Dendritic cell treated with granulocyte-macrophage colony-stimulating factor and Interleukin-4, amounts not matched to agents 40 ng/mL and 50 ng/mL, for 4 days (primary cell): Measurements from ENCODE around the gene NOP14.

ENCODE experiments used
- H3K27ac Mint-ChIP-seq: one replicate; pipeline ENCODE4 v1.8.0; 2022; ENCODE audit warnings: mild to moderate bottlenecking, mixed read lengths
- H3K27me3 Mint-ChIP-seq: one replicate; pipeline ENCODE4 v1.8.0; 2022; ENCODE audit warnings: mild to moderate bottlenecking, mixed read lengths
- H3K36me3 Mint-ChIP-seq: one replicate; pipeline ENCODE4 v1.8.0; 2022; ENCODE audit warnings: low read depth, mixed read lengths
- H3K4me1 Mint-ChIP-seq: one replicate; pipeline ENCODE4 v1.8.0; 2022; ENCODE audit warnings: low read depth, mixed read lengths
- H3K4me3 Mint-ChIP-seq: one replicate; pipeline ENCODE4 v1.8.0; 2022; ENCODE audit warnings: mild to moderate bottlenecking, moderate library complexity, mixed read lengths
- H3K9me3 Mint-ChIP-seq: one replicate; pipeline ENCODE4 v1.8.0; 2022; ENCODE audit warnings: mixed read lengths
- intact Hi-C: fragments of 100-400 bp; cut with micrococcal nuclease; formaldehyde crosslinking; loops from one replicate; pipeline ENCODE4 v1.15.0; 2022

The NOP14 gene

GRCh38 chr4:2934813-2935761 is 28.1 kb downstream of the NOP14 start:
- Mint-ChIP-seq H3K36me3 (peaks cover 62% of the 10 kb centered on the region), H3K4me1 (peaks cover 55% of the 10 kb centered on the region)
- intact Hi-C loops: loop anchor here (1.0 to 10.0 kb wide), 4 partner anchors 28 to 178 kb away; partner anchors contain the start of genes ADD1, GRK4, NOP14 and TNIP2

GRCh38 chr4:2934077-2934812 is 29.0 kb downstream of the NOP14 start:
- Mint-ChIP-seq H3K27ac (peak overlapping the region; percentile 82), H3K36me3 (peaks cover 62% of the 10 kb centered on the region), H3K4me1 (peaks cover 55% of the 10 kb centered on the region), H3K4me3 (peak overlapping the region; percentile 70), H3K27me3 (no peaks in the 10 kb centered on the region), H3K9me3 (no peaks in the 10 kb centered on the region)
- intact Hi-C loops: loop anchor here (1.0 to 10.0 kb wide), 4 partner anchors 29 to 177 kb away; partner anchors contain the start of genes ADD1, GRK4, NOP14 and TNIP2

More at GRCh38 chr4:2934813-2935761, 28.1 kb downstream of the NOP14 start:
- Mint-ChIP-seq H3K27me3 (no peaks in the 10 kb centered on the region), H3K9me3 (no peaks in the 10 kb centered on the region), H3K27ac (peak overlapping the region; percentile 82), H3K4me3 (peak overlapping the region; percentile 70)

GRCh38 chr4:2933566-2934076 is 29.6 kb downstream of the NOP14 start:
- H3K36me3 Mint-ChIP-seq: peaks cover 62% of the 10 kb centered on the region
- H3K27me3 Mint-ChIP-seq: no peaks in the 10 kb centered on the region
- no peaks in the 10 kb centered on the region for H3K9me3 Mint-ChIP-seq
- intact Hi-C loops: loop anchor here (1.0 to 10.0 kb wide), 4 partner anchors 30 to 176 kb away; partner anchors contain the start of genes ADD1, GRK4, NOP14 and TNIP2
- H3K4me1 Mint-ChIP-seq: peaks cover 51% of the 10 kb centered on the region
- H3K27ac Mint-ChIP-seq: peak overlapping the region; percentile 67
- peak overlapping the region; percentile 66 for H3K4me3 Mint-ChIP-seq

GRCh38 chr4:2932951-2933565 is 30.1 kb downstream of the NOP14 start:
- peaks cover 51% of the 10 kb centered on the region for H3K4me1 Mint-ChIP-seq
- H3K36me3 Mint-ChIP-seq: peaks cover 62% of the 10 kb centered on the region
- peak overlapping the region; percentile 67 for H3K27ac Mint-ChIP-seq
- intact Hi-C loops: loop anchor here (5.0 to 10.0 kb wide), 3 partner anchors 88 to 176 kb away; partner anchors contain the start of genes ADD1 and TNIP2
- no peaks in the 10 kb centered on the region for H3K27me3 Mint-ChIP-seq
- peak overlapping the region; percentile 66 for H3K4me3 Mint-ChIP-seq
- no peaks in the 10 kb centered on the region for H3K9me3 Mint-ChIP-seq

- Mint-ChIP-seq H3K36me3 (peaks cover 62% of the 10 kb centered on the region), H3K27ac (peak overlapping the region; percentile 75), H3K27me3 (no peaks in the 10 kb centered on the region), H3K4me3 (peak overlapping the region; percentile 20), H3K9me3 (no peaks in the 10 kb centered on the region), H3K4me1 (peaks cover 48% of the 10 kb centered on the region)
- intact Hi-C loops: loop anchor here (5.0 to 10.0 kb wide), 3 partner anchors 88 to 175 kb away; partner anchors contain the start of genes ADD1 and TNIP2
Observed at GRCh38 chr4:2932321-2932950, 30.8 kb downstream of the NOP14 start.

- Mint-ChIP-seq H3K27me3 (no peaks in the 10 kb centered on the region), H3K4me1 (peaks cover 41% of the 10 kb centered on the region), H3K9me3 (no peaks in the 10 kb centered on the region), H3K4me3 (peak overlapping the region; percentile 20), H3K36me3 (peaks cover 62% of the 10 kb centered on the region), H3K27ac (peak overlapping the region; percentile 75)
- intact Hi-C loops: loop anchor here (5.0 to 10.0 kb wide), 3 partner anchors 87 to 174 kb away; partner anchors contain the start of genes ADD1 and TNIP2
Observed at GRCh38 chr4:2931512-2932301, 31.5 kb downstream of the NOP14 start.

GRCh38 chr4:2930758-2931511 is 32.3 kb downstream of the NOP14 start:
- Mint-ChIP-seq H3K4me3 (no peak overlapping the region), H3K9me3 (no peaks in the 10 kb centered on the region), H3K4me1 (peaks cover 33% of the 10 kb centered on the region), H3K27me3 (no peaks in the 10 kb centered on the region), H3K36me3 (peaks cover 63% of the 10 kb centered on the region), H3K27ac (peak overlapping the region; percentile 75)
- intact Hi-C loops: loop anchor here (5.0 to 10.0 kb wide), 3 partner anchors 86 to 174 kb away; partner anchors contain the start of genes ADD1 and TNIP2

GRCh38 chr4:2930135-2930757 is 33.0 kb downstream of the NOP14 start:
- H3K4me1 Mint-ChIP-seq: peaks cover 32% of the 10 kb centered on the region
- no peak overlapping the region for H3K4me3 Mint-ChIP-seq
- H3K36me3 Mint-ChIP-seq: peaks cover 70% of the 10 kb centered on the region
- intact Hi-C loops: loop anchor here (5.0 to 10.0 kb wide), 3 partner anchors 85 to 173 kb away; partner anchors contain the start of genes ADD1 and TNIP2
- no peaks in the 10 kb centered on the region for H3K27me3 Mint-ChIP-seq
- H3K9me3 Mint-ChIP-seq: no peaks in the 10 kb centered on the region
- peak overlapping the region; percentile 75 for H3K27ac Mint-ChIP-seq

- no peak overlapping the region for H3K27ac Mint-ChIP-seq
- no peak overlapping the region for H3K4me3 Mint-ChIP-seq
- no peaks in the 10 kb centered on the region for H3K27me3 Mint-ChIP-seq
Observed at GRCh38 chr4:2929469-2929868, 33.7 kb downstream of the NOP14 start.

GRCh38 chr4:2928242-2929176 is 34.7 kb downstream of the NOP14 start:
- Mint-ChIP-seq H3K4me1 (peaks cover 30% of the 10 kb centered on the region), H3K27ac (no peak overlapping the region)

More at GRCh38 chr4:2929469-2929868, 33.7 kb downstream of the NOP14 start:
- H3K9me3 Mint-ChIP-seq: no peaks in the 10 kb centered on the region
- intact Hi-C loops: no loop called here
- H3K4me1 Mint-ChIP-seq: peaks cover 32% of the 10 kb centered on the region
- H3K36me3 Mint-ChIP-seq: peaks cover 78% of the 10 kb centered on the region

More at GRCh38 chr4:2928242-2929176, 34.7 kb downstream of the NOP14 start:
- Mint-ChIP-seq H3K27me3 (no peaks in the 10 kb centered on the region), H3K36me3 (peaks cover 87% of the 10 kb centered on the region), H3K4me3 (no peak overlapping the region), H3K9me3 (no peaks in the 10 kb centered on the region)
- intact Hi-C loops: no loop called here
